Peyer's patch (tissue), 4 donors: Measurements from ENCODE around the gene ATP1A2.

Experiments
- POLR2A ChIP-seq, 2 donors: fragments of 450-650 bp; IDR thresholded peaks; one replicate each; pipeline ENCODE4 v1.5.1; 2017; ENCODE audit warnings: antibody characterized with exemption in 2 of 2, mild to moderate bottlenecking in 2 of 2, moderate library complexity in 2 of 2
- TF ChIP-seq, protein P1 (sequence below), 6 experiments: fragments of 450-650 bp in 4 of 6; fragments of 200-600 bp in 2 of 6; sonication (generic) in 1 of 6; IDR thresholded peaks; one replicate each; pipeline ENCODE4 v1.5.1; 2017 to 2019; ENCODE audit warnings: antibody characterized with exemption in 6 of 6, mild to moderate bottlenecking in 3 of 6, moderate library complexity in 1 of 6

DNA sequence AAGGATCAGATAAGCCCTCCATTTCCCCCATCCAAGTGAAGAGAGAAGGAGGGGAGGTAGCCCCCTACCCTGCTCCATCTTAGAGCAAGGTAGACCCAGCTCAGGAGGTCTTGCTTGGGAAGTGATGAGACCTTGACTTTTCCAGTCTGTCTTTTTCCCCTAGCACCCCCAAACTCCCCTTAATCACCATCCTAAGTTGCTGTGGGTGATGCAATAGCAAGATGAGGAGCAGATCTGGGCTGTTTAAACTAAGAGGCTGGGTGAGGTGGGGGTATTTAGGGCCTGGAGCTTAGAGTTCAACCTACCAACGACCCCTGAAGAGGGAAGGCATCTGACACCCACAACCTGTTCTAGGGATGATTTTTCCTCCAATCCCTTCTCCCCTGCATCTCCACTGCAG, 1.7 kb downstream of the ATP1A2 start:
- TF ChIP-seq, protein P1, sequence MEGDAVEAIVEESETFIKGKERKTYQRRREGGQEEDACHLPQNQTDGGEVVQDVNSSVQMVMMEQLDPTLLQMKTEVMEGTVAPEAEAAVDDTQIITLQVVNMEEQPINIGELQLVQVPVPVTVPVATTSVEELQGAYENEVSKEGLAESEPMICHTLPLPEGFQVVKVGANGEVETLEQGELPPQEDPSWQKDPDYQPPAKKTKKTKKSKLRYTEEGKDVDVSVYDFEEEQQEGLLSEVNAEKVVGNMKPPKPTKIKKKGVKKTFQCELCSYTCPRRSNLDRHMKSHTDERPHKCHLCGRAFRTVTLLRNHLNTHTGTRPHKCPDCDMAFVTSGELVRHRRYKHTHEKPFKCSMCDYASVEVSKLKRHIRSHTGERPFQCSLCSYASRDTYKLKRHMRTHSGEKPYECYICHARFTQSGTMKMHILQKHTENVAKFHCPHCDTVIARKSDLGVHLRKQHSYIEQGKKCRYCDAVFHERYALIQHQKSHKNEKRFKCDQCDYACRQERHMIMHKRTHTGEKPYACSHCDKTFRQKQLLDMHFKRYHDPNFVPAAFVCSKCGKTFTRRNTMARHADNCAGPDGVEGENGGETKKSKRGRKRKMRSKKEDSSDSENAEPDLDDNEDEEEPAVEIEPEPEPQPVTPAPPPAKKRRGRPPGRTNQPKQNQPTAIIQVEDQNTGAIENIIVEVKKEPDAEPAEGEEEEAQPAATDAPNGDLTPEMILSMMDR (IDR thresholded peaks at IDR 0.05) = no peak
- TF ChIP-seq POLR2A (IDR thresholded peaks at IDR 0.05) = no peak
